HG03571 (cell line): Measurements from ENCODE around the gene GLOD4.
"Not testable (repeated sequence)": the region's sequence is repeated elsewhere in the genome, so short reads cannot be mapped to it uniquely, and the experiment has no call there.

Experiments used
- ATAC-seq: cut with Tn5 transposase; IDR thresholded peaks from one replicate; pipeline ENCODE4 v1.9.1; 2021; ENCODE audit not compliant: unreplicated experiment

GLOD4 gene

DNA sequence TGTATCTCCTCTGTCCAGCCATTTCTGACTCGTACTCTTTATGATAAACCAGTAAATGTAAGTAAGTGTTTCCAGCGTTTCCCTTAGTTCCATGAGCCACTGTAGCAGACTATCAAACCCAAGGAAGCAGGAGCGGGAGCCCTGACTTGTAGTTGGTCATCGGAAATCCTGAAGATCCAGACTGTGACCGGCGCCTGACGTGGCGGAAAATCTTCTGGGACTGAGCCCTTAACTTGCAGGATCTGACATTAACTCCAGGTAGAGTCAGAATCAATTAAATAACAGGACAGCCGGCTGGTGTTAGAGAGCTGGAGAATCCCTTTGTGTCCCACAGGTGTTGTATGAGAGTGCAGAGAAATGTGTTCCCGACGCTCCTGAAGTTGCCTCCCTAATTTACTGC, 4.0 kb downstream of the GLOD4 start:
- no peak for ATAC-seq

DNA sequence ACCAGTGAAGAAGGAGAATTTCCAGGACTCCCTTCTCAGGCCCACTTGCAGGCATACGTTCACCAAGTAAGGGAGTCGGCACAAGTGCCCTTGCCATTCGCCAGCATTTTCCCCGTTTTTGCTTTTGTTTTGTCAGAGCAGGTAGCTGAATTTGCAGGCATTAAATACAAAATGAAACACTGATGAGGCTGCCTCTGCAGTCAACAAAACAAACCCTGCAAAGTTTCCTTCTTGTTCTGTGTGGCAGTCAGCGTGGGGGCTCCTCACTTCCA, 7.8 kb downstream of the GLOD4 start:
- no peak for ATAC-seq

DNA sequence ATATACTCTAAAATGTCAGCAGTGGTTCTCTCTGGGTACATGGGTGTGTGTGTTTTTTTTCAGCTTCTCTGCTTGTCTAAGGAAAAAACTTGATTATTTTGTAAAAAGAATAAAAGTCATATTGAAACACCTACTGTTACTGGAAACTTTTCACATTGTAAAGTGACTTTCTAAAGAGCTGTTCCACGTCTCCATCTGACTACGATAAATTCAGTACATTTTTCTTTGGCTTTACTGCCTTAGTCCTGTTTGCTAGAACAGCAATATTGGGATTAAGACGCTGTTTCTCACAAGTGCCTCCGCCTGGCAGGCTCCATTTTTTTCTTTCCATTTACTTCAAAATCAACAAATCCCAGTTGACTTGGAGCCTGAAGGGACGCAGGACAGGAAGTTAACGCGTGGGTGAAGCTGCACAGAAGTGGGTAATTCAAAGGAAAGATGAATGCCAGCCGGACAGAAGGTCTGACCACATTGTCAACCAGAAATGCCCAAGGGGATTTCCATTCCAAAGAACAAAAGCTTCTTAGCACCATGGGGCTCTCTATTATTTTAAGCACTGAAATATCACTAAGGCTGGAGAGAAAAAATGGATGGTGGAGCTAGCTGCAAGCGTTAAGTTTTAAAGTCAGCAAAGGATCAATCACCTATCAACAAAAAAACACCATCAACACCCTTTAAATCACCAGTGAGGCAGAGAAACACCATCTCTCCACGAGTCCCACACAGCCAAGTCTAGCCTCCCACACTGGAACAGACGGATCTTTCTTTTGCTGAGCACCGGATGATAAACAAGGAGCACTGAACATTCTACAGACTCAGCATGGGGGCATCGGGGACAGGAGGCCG, 8.4 kb downstream of the GLOD4 start:
- no peak for ATAC-seq

DNA sequence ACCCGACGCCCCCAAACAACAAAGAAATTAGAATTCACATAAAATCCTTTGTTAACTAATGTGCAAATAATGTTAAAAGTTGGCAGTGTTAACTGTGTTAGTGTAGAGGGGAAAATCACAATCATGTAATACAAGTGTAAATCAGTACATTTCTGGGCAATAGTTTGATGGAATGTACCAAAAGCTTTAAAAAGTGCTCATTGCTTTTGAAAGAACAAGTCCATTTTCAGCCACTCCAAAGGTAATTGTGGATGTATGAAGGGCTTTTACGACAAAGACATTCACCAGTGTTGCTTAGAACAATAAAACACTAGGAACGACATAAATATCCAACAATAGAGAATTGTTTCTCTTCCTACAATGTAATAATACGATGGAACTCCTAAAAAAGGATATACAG, 9.1 kb downstream of the GLOD4 start:
- ATAC-seq: no peak

DNA sequence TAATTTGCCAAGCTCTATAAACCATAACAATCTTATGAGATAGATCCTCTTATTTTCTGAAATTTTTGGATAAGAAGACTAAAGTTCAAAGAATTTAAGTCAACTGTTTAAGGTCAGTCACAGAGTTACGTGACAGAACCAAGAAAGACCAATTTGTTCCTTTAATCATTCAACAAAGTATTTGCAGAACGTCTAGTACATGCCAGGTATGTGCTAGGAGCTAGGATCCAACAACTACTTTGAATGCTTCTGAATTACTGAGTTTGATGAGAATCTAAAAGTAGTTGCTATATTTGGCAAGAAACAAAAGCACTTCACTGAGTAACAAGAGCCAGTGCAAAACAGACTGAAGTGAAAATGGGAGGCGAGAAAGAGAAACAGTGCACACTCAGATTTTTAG, 15.0 kb downstream of the GLOD4 start:
- no peak for ATAC-seq

DNA sequence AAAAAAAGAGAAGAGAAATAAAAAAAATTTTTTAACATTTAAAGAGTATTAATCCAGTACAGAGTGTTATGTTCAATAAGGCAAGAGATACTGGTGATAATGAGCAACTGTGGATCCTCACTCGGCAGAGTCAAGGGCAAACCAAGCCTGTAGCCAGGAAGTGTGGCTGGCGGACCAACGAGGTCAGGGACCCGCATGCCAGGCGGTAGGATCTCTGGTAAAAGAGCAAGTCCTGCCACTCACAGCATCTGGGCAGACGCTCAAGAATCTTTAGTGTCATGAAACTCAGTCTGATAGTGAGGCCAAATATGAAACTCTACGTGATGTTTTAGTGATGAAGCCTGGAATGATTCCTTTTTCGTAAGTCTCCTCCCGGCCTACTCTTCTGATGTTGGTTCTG, 21.7 kb downstream of the GLOD4 start:
- ATAC-seq: no peak

DNA sequence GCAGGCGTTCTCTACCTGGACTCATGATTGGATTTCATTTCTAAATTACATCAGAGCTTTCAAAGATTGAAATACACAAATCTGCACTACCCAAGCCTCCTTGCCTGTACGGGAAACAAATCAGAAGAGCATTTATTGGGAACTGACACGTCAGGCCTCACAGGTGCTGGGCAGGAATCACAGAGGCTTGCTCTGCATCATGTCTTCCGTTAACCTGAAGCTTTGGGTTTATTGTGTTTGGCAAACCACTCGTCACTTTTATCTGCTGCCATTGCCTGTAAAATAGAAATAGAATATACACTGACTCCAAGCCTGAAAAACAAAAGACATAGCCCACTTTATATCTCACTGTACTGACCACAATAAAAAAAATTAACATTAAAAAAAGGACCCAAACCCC, 22.1 kb downstream of the GLOD4 start:
- no peak for ATAC-seq

DNA sequence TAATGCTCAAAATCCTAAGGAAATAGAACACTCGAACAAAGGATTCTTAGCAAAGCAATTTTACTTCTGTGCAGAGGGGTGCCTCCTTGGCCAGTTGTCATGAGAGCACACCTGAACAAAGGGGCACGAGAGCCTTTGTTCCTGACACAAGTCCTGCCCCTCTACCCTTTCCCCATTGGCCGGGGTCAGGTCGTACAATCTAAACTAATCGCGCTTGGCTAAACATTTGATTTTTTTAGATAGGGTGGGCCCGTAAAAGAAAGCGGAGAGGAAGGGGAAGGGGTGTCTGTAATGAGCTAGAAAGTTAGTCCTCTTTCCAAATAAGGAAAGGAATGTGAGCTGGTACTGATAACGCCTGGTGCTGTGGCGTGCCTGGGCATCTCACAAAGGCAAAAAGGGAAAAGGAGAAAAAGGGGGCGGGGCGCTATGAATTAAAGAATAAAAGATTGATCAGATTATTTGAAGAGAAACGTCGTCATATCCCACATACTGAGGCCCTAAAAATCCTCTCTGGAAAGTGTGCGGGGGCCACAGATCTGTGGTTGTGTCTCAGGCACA, 26.0 kb downstream of the GLOD4 start:
- ATAC-seq: not testable (repeated sequence)

DNA sequence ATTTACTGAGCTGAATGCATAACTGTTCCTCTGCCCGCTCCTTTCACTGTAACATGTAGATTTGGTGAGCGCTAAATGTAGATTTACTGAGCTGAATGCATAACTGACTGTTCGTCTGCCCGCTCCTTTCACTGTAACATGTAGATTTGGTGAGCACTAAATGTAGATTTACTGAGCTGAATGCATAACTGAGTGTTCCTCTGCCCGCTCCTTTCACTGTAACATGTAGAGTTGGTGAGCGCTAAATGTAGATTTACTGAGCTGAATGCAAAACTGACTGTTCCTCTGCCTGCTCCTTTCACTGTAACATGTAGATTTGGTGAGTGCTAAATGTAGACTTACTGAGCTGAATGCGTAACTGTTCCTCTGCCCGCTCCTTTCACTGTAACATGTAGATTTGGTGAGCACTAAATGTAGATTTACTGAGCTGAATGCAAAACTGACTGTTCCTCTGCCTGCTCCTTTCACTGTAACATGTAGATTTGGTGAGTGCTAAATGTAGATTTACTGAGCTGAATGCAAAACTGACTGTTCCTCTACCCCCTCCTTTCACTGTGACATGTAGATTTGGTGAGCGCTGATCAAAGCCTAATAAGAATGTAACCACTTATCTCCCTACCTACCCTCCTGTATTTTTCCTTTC, 26.6 kb downstream of the GLOD4 start:
- ATAC-seq: not testable (repeated sequence)

DNA sequence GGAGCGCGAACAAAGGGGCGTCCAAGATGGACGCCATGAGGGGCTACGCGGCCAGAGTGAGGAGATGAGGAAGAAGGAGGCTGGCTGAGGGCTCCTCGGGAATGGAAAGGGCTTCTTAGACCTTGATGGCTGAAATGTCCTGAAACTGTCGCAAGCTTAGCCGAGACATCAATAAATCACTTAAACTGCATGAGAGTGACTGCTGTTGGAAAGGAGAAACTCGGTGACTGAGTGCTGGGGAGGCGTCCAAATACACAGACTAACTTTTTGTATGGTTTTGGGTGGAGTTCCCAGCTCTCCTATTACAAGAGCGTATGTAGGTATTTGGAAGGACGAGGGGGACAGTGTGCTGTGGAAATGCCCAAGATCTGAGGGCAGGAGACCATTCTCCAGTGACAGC, 28.7 kb downstream of the GLOD4 start:
- no peak for ATAC-seq

DNA sequence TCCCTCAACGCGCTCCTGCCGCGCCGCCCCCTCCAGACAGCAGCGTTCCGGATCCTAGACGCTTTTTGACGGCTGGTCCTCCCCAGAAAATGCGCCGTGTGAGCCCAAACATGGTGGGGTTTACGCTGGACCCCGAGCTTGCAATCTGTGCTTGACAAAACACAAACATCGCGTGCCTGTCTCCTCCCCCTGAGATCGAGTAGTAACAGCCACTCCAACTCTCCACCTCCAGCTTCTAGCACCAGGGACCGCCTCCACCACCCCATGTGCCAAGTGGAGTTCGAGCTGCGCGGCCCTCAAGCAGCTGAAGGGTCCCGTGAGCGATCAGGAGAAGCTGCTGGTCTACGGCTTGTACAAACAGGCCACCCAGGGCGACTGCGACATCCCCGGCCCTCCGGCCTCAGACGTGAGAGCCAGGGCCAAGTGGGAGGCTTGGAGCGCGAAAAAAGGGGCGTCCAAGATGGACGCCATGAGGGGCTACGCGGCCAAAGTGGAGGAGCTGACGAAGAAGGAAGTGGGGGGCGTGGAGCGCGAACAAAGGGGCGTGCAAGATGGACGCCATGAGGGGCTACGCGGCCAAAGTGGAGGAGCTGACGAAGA, 29.4 kb downstream of the GLOD4 start:
- ATAC-seq: no peak

DNA sequence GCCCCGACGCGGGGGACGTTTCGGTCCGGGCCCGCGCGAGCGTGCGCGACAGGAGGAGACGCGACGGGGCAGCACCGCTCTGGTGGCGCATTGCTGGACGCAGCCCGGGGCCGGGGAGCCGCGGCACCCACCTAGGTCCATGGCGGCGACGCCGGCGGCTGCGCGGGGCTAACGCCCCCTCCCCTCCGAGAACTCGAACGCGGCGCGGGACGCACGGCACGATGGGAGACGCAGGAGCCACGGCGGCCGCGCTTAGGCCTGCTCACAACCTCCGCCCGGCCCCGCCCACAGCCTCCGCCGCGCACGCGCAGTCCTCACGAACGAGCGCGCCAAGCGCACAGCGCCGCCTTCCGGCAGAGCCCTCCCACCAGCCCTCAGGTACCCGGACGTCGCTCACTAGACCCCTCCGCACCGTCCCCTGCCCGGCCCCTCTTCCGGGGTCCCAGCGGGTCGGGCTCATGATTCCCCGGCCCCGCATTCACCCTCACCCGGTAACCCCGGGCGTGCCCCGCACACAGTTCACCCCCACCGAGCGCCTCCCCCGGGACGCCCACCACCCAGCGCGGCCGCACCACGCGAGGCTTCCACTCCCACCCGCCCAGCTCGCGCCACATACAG, 30.0 kb downstream of the GLOD4 start, which contains the start of gene GEMIN4:
Gene GEMIN4 (minus strand): TSS at position 263 of the 618 bp plus-strand sequence. CDS start 122 bp downstream, at position 141.
- peak; percentile 74 for ATAC-seq

DNA sequence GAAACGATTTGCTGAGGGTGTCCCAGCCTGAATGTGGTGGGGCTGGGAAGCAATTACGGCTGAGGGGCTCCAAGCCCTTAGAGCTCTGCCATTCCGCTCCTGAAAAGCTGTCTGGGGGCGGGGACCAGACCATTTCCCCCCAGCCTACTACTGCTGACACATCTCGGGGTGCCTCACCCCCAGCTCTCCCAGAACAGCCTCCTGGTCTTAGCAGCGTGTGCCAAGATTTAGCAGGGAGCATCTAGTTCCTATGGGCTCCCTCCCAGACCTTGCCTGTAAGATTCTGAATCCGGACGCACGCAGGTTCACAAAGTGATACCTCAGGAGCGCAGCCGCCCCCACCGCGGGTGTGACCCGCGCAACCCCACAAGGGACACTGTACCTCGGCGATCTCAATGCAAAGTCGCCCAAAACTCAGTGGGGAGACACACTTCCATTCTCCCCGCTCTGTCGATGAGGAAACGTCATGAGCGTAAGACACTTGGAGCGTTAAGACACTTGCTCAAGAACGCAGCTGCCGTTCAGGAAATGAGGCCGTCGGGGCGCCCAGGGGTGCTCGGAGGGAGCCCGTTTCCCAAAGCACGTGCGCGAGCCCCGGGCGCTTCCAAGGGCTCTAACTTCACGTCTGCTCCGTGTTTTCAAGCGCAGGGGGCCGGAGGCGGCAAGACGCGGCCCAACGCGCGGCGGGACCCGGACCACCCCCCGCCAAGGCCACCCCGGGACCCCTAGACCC, 30.6 kb downstream of the GLOD4 start:
- ATAC-seq: peak; percentile 29

DNA sequence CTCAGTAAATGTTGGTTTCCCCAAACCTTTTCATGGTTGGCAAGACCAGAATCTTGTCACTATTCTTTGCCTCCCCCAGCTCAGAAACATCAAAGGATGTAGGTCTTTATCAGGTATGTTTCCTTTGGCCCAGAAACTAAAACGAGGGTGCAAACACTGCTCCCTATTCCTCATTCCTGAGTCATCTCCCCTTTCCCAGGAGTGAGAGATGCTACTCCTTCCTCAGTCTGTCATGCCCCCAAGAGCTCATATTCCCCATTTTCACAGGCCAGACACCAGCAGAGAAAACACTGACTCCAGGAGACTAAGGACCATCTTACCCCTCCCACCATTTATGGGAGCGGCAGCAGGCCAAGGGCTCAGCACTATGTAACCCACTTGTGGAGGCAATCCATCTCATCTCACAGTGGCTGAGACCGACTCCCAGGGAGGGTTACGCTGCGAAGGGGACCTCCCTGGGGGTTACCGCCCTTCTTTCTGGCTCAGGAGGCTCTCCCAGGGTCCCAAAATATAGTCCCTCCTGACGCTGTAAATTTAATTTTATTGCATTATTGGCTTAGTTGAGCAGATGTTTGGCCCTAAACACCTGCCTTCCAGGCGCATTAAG, 31.5 kb downstream of the GLOD4 start:
- no peak for ATAC-seq

DNA sequence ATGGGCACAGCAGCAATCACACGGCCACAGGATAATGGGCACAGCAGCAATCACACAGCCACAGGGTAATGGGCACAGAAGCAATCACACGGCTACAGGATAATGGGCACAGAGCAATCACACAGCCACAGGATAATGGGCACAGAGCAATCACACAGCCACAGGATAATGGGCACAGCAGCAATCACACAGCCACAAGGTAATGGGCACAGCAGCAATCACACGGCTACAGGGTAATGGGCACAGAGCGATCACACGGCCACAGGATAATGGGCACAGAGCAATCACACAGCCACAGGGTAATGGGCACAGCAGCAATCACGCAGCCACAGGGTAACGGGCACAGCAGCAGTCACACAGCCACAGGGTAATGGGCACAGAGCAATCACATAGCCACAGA, 32.7 kb downstream of the GLOD4 start:
- ATAC-seq: not testable (repeated sequence)

DNA sequence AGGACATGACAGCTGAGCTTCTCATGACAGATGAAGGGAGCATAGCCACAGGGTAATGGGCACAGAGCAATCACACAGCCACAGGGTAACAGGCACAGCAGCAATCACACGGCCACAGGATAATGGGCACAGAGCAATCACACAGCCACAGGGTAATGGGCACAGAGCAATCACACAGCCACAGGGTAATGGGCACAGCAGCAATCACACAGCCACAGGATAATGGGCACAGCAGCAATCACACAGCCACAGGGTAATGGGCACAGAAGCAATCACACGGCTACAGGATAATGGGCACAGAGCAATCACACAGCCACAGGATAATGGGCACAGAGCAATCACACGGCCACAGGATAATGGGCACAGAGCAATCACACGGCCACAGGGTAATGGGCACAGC, 33.5 kb downstream of the GLOD4 start:
- ATAC-seq: not testable (repeated sequence)

DNA sequence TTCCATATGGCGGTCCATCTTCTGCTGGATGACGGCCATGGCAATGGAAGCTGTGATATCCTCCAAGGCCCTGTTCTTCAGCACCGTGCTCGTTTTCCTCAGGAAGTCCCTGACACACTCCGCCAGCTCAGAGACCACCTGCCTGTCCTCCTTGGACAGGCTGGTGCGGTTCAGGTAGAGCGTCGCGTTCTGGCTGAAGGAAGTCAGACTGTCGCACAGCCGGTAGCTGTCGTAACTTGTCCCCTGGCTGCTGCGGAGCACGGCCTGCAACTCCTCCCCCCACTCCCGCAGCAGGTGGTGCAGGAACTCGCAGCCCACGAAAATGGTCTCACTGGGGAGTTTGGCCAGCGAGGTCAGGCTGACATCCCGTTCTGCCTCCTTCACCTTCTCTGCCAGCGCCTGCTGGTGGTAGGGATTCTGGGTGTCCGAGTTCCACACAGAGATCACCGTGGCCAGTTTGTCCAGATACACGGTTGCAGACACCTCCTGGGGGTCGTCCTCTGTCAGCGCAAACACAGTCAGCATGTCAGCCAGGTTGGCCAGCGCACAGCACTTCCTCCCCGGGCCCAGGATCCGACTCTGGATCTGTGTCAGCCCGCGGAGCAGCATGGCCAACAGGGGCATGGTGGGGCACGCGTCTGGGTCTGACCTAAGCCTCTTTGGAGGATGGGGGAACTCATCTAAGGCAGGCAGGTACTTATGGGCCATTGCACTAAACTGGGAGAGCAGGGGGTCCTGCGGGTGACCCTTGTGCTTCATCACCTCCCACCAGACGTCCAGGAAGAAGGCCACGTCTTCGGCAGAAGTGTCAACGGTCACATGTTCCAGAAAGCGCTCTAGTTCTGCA, 35.1 kb downstream of the GLOD4 start:
- no peak for ATAC-seq

DNA sequence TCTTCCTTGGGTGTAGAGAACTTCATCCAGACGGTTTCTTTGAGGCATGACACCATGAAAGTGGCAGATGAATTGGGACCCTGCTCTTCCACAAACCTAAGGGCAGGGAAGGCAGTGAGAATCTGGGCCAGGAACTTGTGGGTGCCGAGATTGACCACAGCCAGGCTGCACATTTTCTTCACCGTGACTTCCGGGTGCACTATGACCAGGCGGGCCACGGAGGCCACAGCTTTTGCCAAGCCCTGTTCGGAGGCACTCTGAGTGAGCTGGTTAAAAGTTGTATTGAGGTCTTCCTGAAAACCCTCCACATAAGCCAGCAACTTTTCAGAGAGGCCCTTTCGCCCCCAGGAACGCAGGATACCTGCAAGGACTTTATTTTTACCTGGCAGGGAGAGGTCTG, 35.9 kb downstream of the GLOD4 start:
- no peak for ATAC-seq

DNA sequence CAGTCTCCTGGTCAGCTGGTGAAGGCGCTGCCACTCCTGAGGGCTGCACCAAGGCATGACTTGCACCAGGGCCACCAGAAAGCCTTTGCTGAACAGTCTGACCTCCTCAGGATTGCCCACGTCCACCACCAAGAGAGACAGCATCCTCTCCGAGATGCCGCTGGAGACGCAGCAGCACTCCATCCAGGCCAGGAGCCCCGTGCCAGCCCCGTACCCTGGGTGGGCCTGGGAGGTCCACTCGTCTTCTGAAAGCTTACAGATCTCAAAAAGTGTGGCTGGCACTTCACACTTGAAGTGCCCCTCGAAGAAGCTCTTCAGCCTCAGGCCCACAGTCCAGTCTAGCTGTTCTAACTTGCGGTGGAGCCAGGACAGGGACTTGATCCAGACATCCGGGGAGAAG, 36.7 kb downstream of the GLOD4 start:
- no peak for ATAC-seq

DNA sequence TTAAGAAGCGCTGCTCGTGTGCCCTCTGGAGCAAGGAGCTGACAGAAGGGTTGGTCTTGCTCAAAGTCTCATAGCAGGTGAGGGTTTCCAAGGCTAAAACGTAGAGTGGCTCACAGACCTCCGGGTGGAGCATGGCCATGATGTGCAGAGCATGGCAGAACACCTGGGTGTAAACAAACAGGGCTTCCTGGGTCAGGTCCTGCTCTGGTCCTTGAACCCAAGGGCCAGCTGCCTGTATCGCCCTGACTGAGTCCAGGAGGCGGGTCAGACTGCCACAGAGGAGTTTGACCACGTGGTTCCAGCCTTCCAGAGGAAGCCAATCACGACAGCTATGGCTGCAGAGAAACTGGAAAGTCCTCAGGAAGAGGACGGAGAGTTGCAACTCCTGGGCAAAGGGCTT, 37.1 kb downstream of the GLOD4 start:
- ATAC-seq: no peak
